ENCODE results near the gene RPS29. TPM values are rescaled to one million over a fixed set of nuclear protein-coding genes. Genes with fewer than 3 reads are reported as not detected.

RPS29 gene
- total and polyA plus RNA-seq, 2 of the 13 experiments (the other 11 are each of a cell fraction or from before 2014, with no cell fraction given), result 4,303 to 8,215 TPM

GRCh38 chr14:49585803-49586672 is at the start of gene RPS29 (continued):
- TF ChIP-seq MLXIP (CRISPR knock-in tag; IDR thresholded peaks at IDR 0.05; ENCODE audit: borderline replicate concordance) (no peak), ZNF138 (CRISPR knock-in tag; IDR thresholded peaks at IDR 0.05; ENCODE audit: low read depth) (peak; percentile 23; the same call in 1 of the 2 replicates), ZNF547 (CRISPR knock-in tag; IDR thresholded peaks at IDR 0.05) (no peak), ELF1 (CRISPR knock-in tag; IDR thresholded peaks at IDR 0.05) (peak; percentile 29), ZHX1 (CRISPR knock-in tag; IDR thresholded peaks at IDR 0.05; ENCODE audit: low read depth) (peak; percentile 79; the same call in 1 of the 2 replicates), ZBTB39 (CRISPR knock-in tag; IDR thresholded peaks at IDR 0.05) (no peak), HMG20B (CRISPR knock-in tag; conservative IDR thresholded peaks at IDR 0.05) (no peak), PLSCR1 (CRISPR knock-in tag; IDR thresholded peaks at IDR 0.05; ENCODE audit: borderline replicate concordance) (no peak), ZNF703 (CRISPR knock-in tag; IDR thresholded peaks at IDR 0.05; ENCODE audit: borderline replicate concordance) (no peak), ZNF263 (CRISPR knock-in tag; IDR thresholded peaks at IDR 0.05) (0 out of 2 replicates have a peak, but pooled peaks have one; percentile 38), FOXA3 (CRISPR knock-in tag; IDR thresholded peaks at IDR 0.05) (no peak), TRIM24 (CRISPR knock-in tag; IDR thresholded peaks at IDR 0.05) (no peak), CCDC6 (CRISPR knock-in tag; IDR thresholded peaks at IDR 0.05) (no peak), ZNF281 (CRISPR knock-in tag; IDR thresholded peaks at IDR 0.05; ENCODE audit: borderline replicate concordance) (no peak)
